Endothelial cell (in vitro differentiated cells): Measurements from ENCODE around the gene ALG2. TPM values are rescaled to one million over a fixed set of nuclear protein-coding genes. Genes with fewer than 3 reads are reported as not detected.

Experiments used
- DNase-seq: peaks from one replicate; pipeline ENCODE4 v3.0.0; 2021; ENCODE audit warnings: low spot score
- H3K27ac Mint-ChIP-seq: one replicate; pipeline ENCODE4 v1.8.0; 2021; ENCODE audit warnings: mixed read lengths, inconsistent platforms; ENCODE audit not compliant: unreplicated experiment
- H3K27me3 Mint-ChIP-seq: one replicate; pipeline ENCODE4 v1.8.0; 2021; ENCODE audit warnings: mild to moderate bottlenecking, moderate library complexity, mixed read lengths, inconsistent platforms; ENCODE audit not compliant: unreplicated experiment
- H3K36me3 Mint-ChIP-seq: one replicate; pipeline ENCODE4 v1.8.0; 2021; ENCODE audit warnings: mild to moderate bottlenecking, low read depth, mixed read lengths, inconsistent platforms; ENCODE audit not compliant: unreplicated experiment
- H3K4me1 Mint-ChIP-seq: one replicate; pipeline ENCODE4 v1.8.0; 2021; ENCODE audit warnings: mild to moderate bottlenecking, mixed read lengths, inconsistent platforms; ENCODE audit not compliant: unreplicated experiment
- H3K4me3 Mint-ChIP-seq: one replicate; pipeline ENCODE4 v1.8.0; 2021; ENCODE audit warnings: mild to moderate bottlenecking, mixed read lengths, inconsistent platforms; ENCODE audit not compliant: unreplicated experiment
- H3K9me3 Mint-ChIP-seq: one replicate; pipeline ENCODE4 v1.8.0; 2021; ENCODE audit warnings: mixed read lengths, inconsistent platforms; ENCODE audit not compliant: unreplicated experiment
- CTCF ChIP-seq: fragments of 200-600 bp; sonication (generic); IDR thresholded peaks from one replicate; pipeline ENCODE4 v1.5.0; 2021; ENCODE audit warnings: antibody characterized with exemption; ENCODE audit not compliant: unreplicated experiment
- total RNA-seq: library from RNA; stranded (reverse); fragmentation: NEBNext Ultra II Directional; extraction: Animal tissue kit (Norgen Biotek cat#: 25700); gene quantifications from one replicate; pipeline ENCODE4 v1.2.1, GENCODE V29; 2021; ENCODE audit not compliant: unreplicated experiment

The ALG2 gene
- total RNA-seq, 1 donor from 2014 or later: 28.9 TPM

GRCh38 chr9:99177576-99178366 is 44.0 kb downstream of the ALG2 start:
- H3K4me3 Mint-ChIP-seq: no peak overlapping the region
- no peaks in the 10 kb centered on the region for H3K36me3 Mint-ChIP-seq
- no peaks in the 10 kb centered on the region for H3K27me3 Mint-ChIP-seq
- TF ChIP-seq CTCF: no peak
- H3K4me1 Mint-ChIP-seq: no peaks in the 10 kb centered on the region
- DNase-seq: no peak
- no peak overlapping the region for H3K27ac Mint-ChIP-seq
- no peaks in the 10 kb centered on the region for H3K9me3 Mint-ChIP-seq

GRCh38 chr9:99176527-99177013 is 45.2 kb downstream of the ALG2 start:
- Mint-ChIP-seq H3K27ac (no peak overlapping the region), H3K4me1 (no peaks in the 10 kb centered on the region), H3K4me3 (no peak overlapping the region), H3K9me3 (no peaks in the 10 kb centered on the region), H3K36me3 (peaks cover 4% of the 10 kb centered on the region), H3K27me3 (peaks cover 4% of the 10 kb centered on the region)
- DNase-seq: no peak
- TF ChIP-seq CTCF: no peak

- Mint-ChIP-seq H3K9me3 (no peaks in the 10 kb centered on the region), H3K36me3 (peaks cover 4% of the 10 kb centered on the region), H3K4me3 (no peak overlapping the region), H3K4me1 (no peaks in the 10 kb centered on the region), H3K27me3 (peaks cover 6% of the 10 kb centered on the region), H3K27ac (no peak overlapping the region)
- no peak for TF ChIP-seq CTCF
- no peak for DNase-seq
Measured at GRCh38 chr9:99173570-99174504, 47.9 kb downstream of the ALG2 start.

GRCh38 chr9:99172124-99173091 is 49.3 kb downstream of the ALG2 start:
- no peaks in the 10 kb centered on the region for H3K4me1 Mint-ChIP-seq
- TF ChIP-seq CTCF: no peak
- H3K27me3 Mint-ChIP-seq: peaks cover 8% of the 10 kb centered on the region
- peak overlapping the region; percentile 20 for H3K27ac Mint-ChIP-seq
- H3K9me3 Mint-ChIP-seq: no peaks in the 10 kb centered on the region
- peak overlapping the region; percentile 14 for H3K4me3 Mint-ChIP-seq
- H3K36me3 Mint-ChIP-seq: peaks cover 4% of the 10 kb centered on the region
- no peak for DNase-seq
